K562 (cell line): ENCODE results near the gene SPHK2.
A peak's percentile ranks its signal among the peaks of the same experiment; 100 is the strongest.

Experiments
- MTA2 ChIP-seq: fragments of 450-650 bp; IDR thresholded peaks from 2 replicates; pipeline ENCODE4 v1.6.1; 2016; ENCODE audit warnings: low read depth
- POLR2A ChIP-seq: fragments of 450-650 bp; conservative IDR thresholded peaks from 2 replicates; pipeline ENCODE4 v1.6.1; 2016
- PRMT5 ChIP-seq: sonication (generic); formaldehyde crosslinking; IDR thresholded peaks from 2 replicates; pipeline ENCODE4 v1.5.0; 2020; ENCODE audit warnings: missing genetic modification reagents
- RBM14 ChIP-seq: fragments of 200-400 bp; formaldehyde crosslinking; IDR thresholded peaks from 2 replicates; pipeline ENCODE4 v1.6.1; 2018; ENCODE audit warnings: low read depth, mild to moderate bottlenecking, low read length, moderate library complexity, borderline replicate concordance; ENCODE audit not compliant: insufficient read depth
- TCF15 ChIP-seq: fragments of 250-450 bp; sonication (Bioruptor Pico); IDR thresholded peaks from 2 replicates; pipeline ENCODE4 v1.8.0; 2022; ENCODE audit warnings: moderate library complexity, mild to moderate bottlenecking, inconsistent platforms

- no peak for TF ChIP-seq PRMT5 (CRISPR knock-in tag)
- no peak for TF ChIP-seq POLR2A
- no peak for TF ChIP-seq RBM14
- TF ChIP-seq MTA2: 0 out of 2 replicates have a peak, but pooled peaks have one; percentile 13
- TF ChIP-seq TCF15 (CRISPR knock-in tag): no peak
These were observed 5.8 kb downstream of the SPHK2 start for GRCh38 chr19:48624791-48625723.
